ENCODE results near the gene HECW1.

The HECW1 gene

DNA sequence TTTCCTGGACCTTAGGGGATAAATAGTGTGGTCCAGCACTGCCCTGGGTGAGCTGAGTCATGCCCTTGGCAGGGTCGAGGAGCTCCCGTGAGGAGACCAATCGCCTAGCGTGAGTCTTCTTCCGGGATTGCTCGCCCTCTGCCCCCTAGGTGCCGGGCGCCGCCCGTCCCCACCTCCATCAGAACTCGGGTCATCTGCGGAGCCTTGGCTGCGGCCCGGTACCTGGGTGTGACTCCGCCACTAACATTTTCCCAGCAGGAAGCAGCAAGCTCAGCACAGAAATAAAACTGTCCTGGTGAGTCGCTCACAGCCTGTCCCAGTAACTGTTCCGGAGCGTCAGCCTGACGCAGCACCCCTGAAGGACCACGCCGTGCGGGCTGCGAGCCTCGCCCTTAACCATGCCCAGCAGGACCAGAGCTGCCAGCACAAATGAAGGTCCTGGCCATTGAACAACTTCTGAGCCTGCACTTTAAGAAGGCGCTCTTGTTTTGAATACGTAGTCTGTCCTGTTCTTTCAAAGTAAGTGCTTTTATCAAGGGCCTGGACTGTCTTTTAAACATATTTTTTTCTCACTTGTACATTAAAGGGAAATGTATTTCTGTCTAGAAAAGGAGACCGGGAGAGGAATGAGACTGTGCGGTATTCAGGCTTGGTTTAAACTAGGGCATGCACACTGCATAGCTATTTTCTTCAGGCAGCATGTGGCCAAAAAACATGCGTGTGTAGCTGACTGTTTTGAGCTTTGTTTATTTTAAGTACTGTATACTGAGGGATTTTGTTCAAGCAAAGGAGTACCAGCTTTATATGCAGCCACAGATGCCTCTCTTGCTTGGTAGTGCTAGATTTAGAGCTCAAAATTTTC lies 136.7 kb downstream of the HECW1 start:
- no peak for DNase-seq (ENCODE audit: low read depth in 3 of 3, low spot score in 1 of 3)

- no peak for DNase-seq (ENCODE audit: low read depth in 3 of 3, low spot score in 1 of 3)
Observed at GRCh38 chr7:43249823-43250145, 137.3 kb downstream of the HECW1 start.

GRCh38 chr7:43260980-43261878 lies 148.8 kb downstream of the HECW1 start:
- peak; percentile 2 to 44 (median 9) for DNase-seq (ENCODE audit: low read depth in 3 of 3, low spot score in 1 of 3)

DNA sequence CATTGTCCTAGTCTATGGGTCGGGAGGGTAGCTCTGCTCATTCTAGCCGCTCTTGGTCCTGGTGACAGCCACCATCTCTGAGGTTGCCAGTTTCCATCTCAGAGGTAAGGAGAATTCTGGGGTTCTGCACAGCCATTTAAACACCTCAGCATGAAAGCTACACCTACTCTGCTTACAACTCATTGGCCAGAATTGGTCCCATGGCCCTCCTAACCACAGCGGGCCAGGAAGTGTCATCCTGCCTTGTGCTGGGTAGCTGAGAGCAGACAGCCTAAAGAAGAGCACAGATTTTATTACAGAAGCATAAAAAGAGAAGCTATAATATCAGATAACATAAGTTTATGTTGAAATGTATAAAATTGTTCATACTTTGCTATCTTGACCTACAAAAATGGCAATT lies 152.7 kb downstream of the HECW1 start:
- DNase-seq (ENCODE audit: low read depth in 3 of 3, low spot score in 1 of 3), result no peak

GRCh38 chr7:43273939-43274719 lies 161.7 kb downstream of the HECW1 start:
- DNase-seq (ENCODE audit: low read depth in 3 of 3, low spot score in 1 of 3), result no peak

GRCh38 chr7:43274752-43275151 lies 162.3 kb downstream of the HECW1 start:
- no peak for DNase-seq (ENCODE audit: low read depth in 3 of 3, low spot score in 1 of 3)

GRCh38 chr7:43276547-43276946 lies 164.1 kb downstream of the HECW1 start:
- no peak for DNase-seq (ENCODE audit: low read depth in 3 of 3, low spot score in 1 of 3)

GRCh38 chr7:43278088-43278644 lies 165.7 kb downstream of the HECW1 start:
- DNase-seq (ENCODE audit: low read depth in 3 of 3, low spot score in 1 of 3), result no peak

GRCh38 chr7:43281268-43281667 lies 168.8 kb downstream of the HECW1 start:
- DNase-seq (ENCODE audit: low read depth in 3 of 3, low spot score in 1 of 3), result no peak

- no peak for DNase-seq (ENCODE audit: low read depth in 3 of 3, low spot score in 1 of 3)
Observed at GRCh38 chr7:43283706-43284105, 171.3 kb downstream of the HECW1 start.

DNA sequence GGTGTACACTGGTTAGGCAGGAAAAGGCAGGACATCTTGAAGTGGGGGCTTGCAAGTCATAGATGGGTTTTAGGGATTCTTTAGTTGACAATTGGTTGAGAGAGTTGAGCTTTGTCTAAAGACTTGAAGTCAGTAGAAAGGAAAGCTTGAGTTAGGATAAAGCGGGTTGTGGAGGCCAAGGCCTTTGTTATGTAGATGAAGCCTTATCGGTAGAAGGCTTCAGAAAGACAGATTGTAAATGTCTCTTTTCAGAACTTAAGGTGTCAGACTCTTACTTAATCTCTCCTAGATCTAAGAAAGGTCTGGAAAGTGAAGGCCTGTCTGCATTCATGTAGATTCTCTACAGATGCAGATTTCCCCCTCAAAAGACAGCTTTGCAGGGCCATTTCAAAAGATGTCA lies 177.4 kb downstream of the HECW1 start:
- no peak for DNase-seq (ENCODE audit: low read depth in 3 of 3, low spot score in 1 of 3)

GRCh38 chr7:43290978-43291377 lies 178.5 kb downstream of the HECW1 start:
- no peak for DNase-seq (ENCODE audit: low read depth in 3 of 3, low spot score in 1 of 3)

DNA sequence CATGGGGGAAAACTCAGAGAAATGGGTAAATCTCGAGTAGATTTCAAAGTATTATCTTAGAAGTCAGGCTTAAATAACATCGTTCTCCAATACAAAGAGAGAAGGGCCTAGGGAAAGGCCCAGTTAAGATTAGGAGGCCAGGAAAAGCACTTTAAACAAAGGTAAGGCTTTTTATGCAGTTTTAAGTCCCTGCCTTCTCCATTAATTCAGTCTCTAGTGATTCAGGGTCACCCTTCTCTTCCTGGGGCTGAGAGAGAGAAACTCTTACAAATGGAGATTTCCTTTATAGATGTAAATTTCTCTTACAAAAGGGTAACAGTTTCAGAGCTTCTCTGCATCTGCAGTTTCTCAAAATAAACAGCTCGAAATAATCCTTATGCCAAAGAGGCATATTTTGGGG lies 179.3 kb downstream of the HECW1 start:
- no peak for DNase-seq (ENCODE audit: low read depth in 3 of 3, low spot score in 1 of 3)

GRCh38 chr7:43292384-43292783 lies 179.9 kb downstream of the HECW1 start:
- DNase-seq (ENCODE audit: low read depth in 3 of 3, low spot score in 1 of 3), result no peak

DNA sequence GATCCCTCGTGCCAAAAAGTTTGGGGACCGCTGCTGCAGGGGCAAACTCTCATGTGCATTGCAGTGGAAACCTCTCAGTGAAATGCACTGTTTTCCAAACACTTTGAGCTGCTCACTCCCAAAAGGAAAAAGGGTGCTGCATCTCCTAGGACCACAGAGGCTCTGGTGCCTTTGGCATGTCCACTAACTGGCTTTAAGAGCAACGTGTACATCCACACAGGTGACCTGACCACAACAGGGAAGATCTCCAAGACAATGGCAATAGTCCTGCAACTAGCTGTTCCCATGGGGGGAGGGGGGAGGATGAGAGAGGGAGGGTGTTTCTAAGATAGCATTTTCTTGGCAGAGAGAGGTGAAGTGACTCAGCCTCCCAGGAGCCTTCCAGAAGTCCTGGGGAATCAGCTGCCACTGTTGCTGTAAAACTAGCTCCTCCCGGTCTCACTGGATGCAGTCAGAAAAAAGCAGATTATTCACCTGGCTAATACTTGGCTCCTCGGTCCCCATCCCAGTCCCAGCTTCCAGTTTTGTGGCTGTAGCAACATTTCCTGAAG lies 181.7 kb downstream of the HECW1 start:
- DNase-seq (ENCODE audit: low read depth in 3 of 3, low spot score in 1 of 3), result no peak

DNA sequence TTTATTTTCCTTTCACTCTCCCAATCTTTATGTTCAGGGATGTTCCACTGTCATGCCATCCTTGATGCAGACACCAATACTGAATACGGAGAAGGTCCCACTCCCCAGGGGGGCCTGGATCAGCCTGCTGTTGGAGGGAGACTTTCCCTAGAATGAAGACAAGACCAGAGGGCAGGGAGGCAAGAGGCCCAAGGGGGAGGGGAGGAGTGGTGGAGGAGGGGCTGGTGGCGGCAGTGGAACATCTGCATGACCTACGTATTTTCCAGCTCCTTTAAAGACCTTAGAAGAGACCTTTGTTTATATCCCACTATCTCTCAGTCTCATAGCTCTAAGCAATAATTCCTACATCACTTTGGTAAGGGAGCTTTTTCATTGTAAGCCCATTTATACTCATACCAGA lies 183.0 kb downstream of the HECW1 start:
- no peak for DNase-seq (ENCODE audit: low read depth in 3 of 3, low spot score in 1 of 3)

DNA sequence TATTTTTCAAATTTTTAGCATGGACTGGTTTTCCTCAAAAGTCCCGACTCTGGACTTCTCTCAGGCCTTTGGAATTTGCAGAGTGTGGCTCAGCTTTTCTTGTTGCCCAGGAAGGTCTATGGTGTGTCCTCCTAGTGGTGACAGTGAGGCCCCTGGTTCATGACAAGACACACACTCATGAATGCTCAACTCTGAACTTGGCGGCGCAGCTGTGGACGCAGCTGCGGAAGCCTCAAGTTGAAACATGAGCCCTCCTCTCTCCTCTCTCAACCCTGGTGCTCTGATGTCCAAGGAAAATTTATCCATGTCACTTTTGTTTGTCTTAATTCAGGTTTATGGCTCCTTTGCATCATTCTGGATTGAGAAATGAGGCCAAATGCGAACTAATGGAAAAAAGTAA lies 183.9 kb downstream of the HECW1 start:
- no peak for DNase-seq (ENCODE audit: low read depth in 3 of 3, low spot score in 1 of 3)

DNA sequence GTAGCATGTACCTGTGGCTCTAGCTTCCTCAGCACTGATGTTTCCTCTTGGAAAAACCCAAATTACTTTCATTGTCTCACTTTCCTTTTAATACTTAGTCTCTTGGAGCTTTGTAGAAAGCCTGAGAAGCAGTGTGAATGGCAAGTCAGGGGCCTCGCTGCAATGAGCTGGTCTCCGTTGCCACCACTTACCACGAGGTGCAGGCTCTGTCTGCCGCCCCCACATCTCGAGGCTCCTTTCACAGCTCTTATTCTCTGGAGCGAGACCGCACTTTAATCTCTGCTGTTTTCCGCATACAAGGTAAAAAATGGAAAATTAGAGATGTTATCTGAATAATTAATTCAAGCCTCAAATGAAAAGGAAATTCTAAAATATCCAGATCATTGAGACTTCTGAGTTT lies 186.2 kb downstream of the HECW1 start:
- no peak for DNase-seq (ENCODE audit: low read depth in 3 of 3, low spot score in 1 of 3)

DNA sequence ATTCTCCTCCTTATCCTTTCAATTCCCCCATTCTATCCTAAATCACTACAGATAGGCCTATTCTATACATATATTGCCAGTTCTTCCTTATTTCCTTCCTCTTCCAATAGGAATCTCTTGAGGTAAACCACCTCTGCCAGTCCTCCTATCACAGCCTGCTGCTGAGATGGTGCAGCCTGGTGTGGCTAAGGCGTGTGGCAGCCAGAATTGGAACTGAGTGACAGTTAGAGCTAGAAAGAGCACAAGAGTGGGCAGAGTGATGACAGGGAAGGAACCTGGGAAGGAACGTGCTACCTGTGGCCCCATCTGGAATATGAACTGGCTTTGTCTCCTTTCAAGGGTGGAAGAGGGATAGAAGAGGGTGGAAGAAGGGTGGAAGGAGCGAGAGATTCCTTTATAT lies 187.7 kb downstream of the HECW1 start:
- DNase-seq (ENCODE audit: low read depth in 3 of 3, low spot score in 1 of 3), result no peak

GRCh38 chr7:43302211-43302711 lies 189.8 kb downstream of the HECW1 start:
- no peak for DNase-seq (ENCODE audit: low read depth in 3 of 3, low spot score in 1 of 3)

All from stimulated activated CD4-positive, alpha-beta T cell treated with anti-CD3 and anti-CD28 coated beads, TNF-alpha, amount 100 ng/mL, for 1 hour (primary cell).